IMR-90 (cell line): ENCODE results near the gene SUSD1.

Source experiments
- CEBPB ChIP-seq: IDR thresholded peaks from 2 replicates; pipeline ENCODE4 v1.6.1; 2012; ENCODE audit warnings: low read depth, low read length, improper control_type of control experiment
- CTCF ChIP-seq: conservative IDR thresholded peaks from 2 replicates; pipeline ENCODE4 v1.5.1; 2012; ENCODE audit warnings: mild to moderate bottlenecking, low read depth, low read length, improper control_type of control experiment
- FOS ChIP-seq: fragments of 150-350 bp; IDR thresholded peaks from 2 replicates; pipeline ENCODE4 v1.6.1; 2016; ENCODE audit warnings: low read depth, low read length
- MAFK ChIP-seq: IDR thresholded peaks from 2 replicates; pipeline ENCODE4 v1.6.1; 2012; ENCODE audit warnings: low read depth, low read length, improper control_type of control experiment
- RAD21 ChIP-seq: IDR thresholded peaks from 2 replicates; pipeline ENCODE4 v1.6.1; 2012; ENCODE audit warnings: low read length, improper control_type of control experiment

- TF ChIP-seq CTCF (no peak), FOS (no peak), MAFK (no peak), RAD21 (no peak), CEBPB (no peak)
Measured at GRCh38 chr9:112174222-112174964, 704 bp downstream of the SUSD1 start.
